ENCODE data around the gene GALNT11.

GRCh38 chr7:152090747-152091146 lies 65.3 kb downstream of the GALNT11 start:
- TF ChIP-seq EP300 (IDR thresholded peaks at IDR 0.05) (no peak), POLR2A (IDR thresholded peaks at IDR 0.05) (no peak)
